GM04504 (cell line): ENCODE measurements around the gene CSNK2B.
"Not testable (repeated sequence)": the region's sequence is repeated elsewhere in the genome, so short reads cannot be mapped to it uniquely, and the experiment has no call there.

Experiments used
- DNase-seq: peaks from one replicate; pipeline ENCODE4 v3.0.0-alpha.2; 2012; ENCODE audit warnings: low read depth

The CSNK2B gene

GRCh38 chr6:31687860-31688693, 22.2 kb downstream of the CSNK2B start:
- DNase-seq: no peak

DNA sequence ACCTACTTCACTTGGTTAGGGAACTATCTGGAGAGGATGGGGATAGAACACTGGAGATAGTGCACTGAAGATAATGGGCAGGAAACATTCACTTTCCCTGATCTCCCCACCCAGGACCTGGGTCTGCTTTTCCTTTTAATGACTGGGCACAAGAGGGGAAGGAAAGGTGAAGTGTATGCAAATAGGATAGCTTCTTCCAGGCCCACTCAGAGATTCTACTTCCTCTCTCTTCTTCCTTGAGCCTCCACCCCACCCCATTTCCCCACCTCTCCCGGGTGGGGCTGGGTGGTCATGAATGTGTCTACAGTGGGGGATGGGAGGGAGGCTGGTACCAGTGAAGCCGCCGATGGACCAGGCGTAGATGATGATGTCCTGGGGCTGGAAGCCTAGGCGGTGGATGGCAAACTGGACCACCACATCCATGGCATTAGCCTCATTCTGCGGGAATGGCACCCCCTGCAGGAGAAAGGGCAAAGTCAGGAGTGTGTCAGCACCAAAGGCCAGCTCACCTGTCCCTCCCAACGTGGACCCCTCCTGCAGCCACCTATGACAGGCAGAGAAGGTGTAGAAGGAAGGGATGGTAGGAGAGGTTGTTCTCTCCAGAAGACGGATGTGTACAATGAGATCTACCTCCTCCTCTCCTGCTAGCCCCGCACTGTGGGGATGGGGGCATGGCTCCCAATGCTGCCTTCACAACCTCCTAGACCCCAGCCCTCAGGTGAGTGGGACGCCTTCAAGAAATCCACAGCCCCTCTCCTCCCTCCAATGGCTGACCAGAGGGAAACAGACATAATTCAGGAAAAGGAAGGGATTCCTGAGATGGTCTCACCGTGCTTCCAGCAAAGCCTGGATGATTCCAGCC, 23.6 kb downstream of the CSNK2B start:
- DNase-seq: no peak

- no peak for DNase-seq
Measured at GRCh38 chr6:31690231-31691077, 24.6 kb downstream of the CSNK2B start.

DNA sequence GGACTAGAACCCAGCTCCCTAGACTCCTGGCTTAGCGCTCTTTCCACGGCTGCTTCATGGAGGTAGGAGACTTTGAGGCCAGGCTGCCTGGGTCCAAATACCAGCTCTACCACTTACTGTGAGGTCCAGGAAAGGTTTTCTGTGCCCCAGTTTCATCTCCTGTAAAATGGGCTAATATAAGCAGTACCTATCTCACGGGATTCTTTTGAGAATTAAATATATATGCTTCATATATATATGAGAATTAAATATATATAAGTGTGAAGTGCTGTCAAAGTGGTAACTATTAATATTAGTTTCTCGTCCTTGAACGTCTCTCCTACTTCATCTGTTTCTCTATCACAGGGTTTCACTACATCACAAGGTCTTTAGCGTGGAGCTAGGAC, 25.2 kb downstream of the CSNK2B start:
- DNase-seq: no peak

DNA sequence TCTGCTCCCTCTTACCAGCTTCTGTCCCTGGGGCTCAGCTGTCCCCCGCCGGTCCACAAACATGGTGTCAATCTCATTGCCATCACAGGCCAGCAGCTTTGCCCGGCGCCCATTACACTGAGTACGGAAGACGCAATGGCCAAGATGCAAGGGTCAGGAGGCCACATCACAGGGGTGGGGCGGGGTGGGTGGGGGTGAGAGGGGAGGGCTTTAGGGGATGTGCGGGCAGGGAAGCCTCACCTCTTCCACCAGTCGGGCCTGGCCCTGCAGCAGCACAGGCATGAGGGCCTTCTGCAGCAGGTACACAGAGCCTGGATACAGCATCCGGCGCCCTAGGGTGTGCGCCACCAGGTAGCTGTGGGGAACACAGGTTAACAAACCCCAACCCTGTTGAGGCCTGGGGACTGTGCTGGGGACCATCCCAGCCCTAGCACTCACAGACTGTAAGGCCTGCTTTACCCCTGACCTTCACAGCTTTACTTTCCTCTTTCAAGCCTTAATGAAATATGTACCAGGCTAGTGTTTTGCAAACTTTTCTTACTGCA, 25.8 kb downstream of the CSNK2B start:
- no peak for DNase-seq

DNA sequence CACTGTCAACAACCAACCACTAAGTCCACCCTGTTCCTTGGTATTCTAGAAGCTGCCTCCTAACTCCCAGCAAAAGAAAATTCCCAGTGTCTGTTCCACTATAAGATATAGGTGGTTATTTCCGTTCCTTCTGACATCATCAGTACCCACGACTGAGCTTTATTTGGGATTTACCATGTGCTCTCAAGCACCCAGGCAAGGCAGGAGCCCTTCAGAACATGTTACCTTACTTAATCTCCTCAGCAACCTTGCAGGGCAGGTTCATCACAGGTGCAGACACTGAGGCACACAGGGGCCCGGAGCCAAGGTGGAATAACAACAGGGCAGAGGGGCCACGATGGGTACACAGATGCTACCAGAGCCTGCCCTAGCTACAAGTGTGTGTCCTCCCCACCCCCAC, 26.5 kb downstream of the CSNK2B start:
- DNase-seq: no peak

GRCh38 chr6:31692886-31693285, 27.0 kb downstream of the CSNK2B start:
- no peak for DNase-seq

DNA sequence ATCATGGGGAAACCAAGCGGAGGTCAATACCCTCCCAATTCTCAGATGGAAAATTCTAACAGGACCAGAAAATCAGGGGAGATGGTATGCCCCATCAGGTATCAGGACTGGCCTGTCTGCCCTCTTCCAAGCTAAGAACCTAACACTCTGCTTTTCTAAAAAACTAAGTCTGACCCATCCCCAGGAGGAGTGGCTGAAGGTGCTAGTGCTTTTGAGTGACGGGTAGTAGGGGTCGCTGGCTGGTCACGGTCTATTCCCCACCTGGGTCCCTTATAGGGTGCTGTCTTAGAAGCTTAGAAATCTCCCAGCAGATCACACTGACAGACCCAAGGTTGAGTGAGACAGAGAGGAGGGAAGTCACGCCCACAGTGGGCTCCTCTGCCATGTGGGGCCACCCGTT, 27.7 kb downstream of the CSNK2B start:
- DNase-seq: no peak

- DNase-seq: no peak
Measured at GRCh38 chr6:31697555-31697954, 31.7 kb downstream of the CSNK2B start.

DNA sequence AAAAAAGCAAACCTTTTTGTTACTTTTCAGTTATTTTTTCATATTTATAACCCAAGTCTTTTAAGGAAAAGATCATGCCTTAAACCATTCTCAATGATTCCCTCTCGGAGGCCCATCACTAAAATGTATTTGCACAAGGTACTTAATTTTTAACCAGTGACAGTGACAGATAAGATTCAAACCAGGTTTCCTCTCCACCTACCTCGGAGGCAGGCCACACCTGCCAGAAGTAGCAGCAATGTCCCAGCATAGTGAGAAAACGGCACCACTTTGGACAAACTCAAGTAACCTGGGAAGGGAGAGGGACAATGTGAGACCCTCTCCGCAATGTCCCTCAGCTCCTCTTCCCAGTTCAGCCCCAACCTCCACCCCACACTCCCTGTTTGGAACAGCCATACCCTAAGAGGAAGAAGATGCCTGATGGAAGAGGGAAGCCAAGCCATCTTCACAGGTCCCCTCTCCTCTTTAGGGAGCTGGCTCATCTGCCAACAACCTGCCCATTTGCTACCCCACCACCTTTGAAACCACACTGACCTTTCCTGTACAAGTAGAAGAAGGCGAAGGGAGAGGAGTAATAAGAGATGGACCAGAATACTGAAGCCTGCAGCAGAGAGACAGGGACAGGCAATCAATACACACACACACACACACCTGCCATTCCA, 35.0 kb downstream of the CSNK2B start:
- DNase-seq: no peak

DNA sequence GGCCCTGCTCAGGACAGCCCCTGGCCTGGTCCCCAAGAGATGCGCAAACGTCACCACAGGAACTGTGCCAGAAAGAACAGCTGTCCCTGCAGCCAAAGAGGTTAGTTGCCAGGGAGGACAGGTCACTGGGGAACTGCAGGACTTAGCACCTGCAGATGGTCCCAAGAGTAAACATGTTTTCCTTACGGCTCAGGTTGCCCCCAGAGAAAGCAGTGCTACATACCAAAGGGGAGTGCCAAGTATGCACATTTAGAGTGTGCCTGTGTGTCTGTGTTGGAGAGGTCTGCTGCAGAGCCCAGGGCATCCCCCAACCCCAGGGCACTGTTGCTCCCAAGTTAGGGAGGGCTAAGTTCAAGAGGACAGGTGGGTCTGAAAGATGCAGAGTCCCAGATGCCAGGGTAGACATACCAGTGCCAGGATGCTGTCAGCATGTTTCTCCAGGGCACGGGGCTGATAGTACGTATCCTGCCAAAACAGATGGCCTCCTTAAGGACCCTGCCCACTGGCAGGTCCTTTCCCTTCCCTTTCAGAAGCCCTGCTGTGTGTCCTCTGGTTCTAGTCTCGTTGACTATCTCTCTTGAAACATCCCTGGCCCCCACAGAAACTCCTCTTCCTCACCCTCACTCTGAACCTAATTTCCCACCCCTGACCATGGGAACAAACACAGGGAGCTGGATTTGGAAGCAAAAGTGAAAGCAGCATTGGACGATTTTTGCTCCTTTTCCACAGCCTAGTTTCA, 36.0 kb downstream of the CSNK2B start:
- no peak for DNase-seq

DNA sequence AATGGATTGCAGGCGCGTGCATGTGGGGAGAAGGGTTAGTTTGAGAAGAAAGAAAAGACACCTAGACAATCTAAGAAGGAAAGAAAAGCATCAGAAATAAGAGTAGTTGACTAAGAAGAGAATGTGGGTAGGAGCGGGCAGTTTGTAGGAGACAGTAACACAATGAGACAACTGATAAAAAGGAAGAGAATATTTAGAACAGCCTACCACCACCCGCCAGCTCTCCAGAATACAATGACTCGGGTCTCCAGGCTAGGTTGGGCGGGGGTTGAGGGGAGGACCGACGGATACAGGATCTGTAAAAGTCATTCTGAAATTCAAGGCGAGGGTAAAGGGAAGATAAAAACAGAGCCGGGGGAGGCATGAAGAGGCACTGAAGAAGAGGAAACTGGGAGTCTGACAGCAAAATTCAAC, 36.5 kb downstream of the CSNK2B start:
- no peak for DNase-seq

DNA sequence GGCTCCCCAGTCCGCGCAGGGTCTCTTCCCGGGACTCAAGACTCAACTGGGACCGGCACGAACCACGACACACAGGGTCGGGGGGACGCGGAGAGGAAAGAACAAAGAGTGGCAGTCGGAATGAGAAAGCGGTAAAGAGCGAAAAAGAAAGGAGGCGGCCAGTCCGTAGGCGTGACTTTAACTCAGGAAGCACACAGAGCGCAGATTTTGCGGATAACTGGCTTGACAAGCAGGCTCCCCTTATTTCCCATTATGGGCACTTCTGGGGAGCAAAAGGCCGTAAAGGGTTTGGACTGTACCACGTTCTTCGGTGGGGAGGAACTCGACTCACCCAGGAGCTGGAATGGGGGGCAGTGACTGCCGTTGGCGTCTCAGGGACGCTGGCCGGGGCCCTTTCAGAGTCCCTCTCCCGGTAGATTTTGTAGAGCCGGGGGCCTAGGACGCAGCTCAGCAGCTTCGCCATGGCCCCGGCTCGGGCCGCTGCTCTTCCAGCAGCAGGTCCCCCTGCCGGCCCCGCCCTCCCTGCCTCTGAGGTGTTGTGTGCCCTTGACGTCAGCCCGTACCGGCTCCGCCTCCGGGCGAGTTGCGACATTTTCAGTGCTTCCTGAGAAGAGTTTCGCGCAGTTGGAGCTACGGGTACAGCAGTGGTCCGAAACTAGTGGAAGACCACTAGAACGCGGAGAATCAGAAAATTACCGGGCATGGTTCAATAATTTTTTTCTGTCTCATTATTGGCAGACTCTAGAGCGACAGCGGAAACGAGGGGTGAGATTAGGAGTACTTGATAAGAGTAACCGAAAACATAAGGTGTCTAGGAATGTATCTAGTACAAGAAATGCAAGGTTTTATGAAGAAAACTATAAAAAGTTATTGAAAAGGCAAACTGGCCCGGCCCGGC, 37.2 kb downstream of the CSNK2B start, which contains the start of gene ABHD16A:
Gene ABHD16A (minus strand): TSS at position 506 of the 898 bp plus-strand sequence. CDS start 43 bp downstream, at position 463.
- peak; percentile 96 for DNase-seq

GRCh38 chr6:31705931-31706330, 40.1 kb downstream of the CSNK2B start:
- DNase-seq: no peak

GRCh38 chr6:31706599-31706998, 40.7 kb downstream of the CSNK2B start, which contains the start of gene LY6G6F:
LY6G6F (plus strand) TSS chr6:31706866; CDS start chr6:31706907, 41 bp downstream.
- DNase-seq: no peak

DNA sequence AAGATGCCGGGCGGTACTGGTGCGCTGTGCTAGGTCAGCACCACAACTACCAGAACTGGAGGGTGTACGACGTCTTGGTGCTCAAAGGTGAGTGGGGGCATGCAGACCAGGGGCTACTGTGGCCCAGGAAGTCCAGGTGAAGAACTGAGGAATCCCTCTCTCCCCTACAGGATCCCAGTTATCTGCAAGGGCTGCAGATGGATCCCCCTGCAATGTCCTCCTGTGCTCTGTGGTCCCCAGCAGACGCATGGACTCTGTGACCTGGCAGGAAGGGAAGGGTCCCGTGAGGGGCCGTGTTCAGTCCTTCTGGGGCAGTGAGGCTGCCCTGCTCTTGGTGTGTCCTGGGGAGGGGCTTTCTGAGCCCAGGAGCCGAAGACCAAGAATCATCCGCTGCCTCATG, 41.8 kb downstream of the CSNK2B start:
- DNase-seq: no peak

GRCh38 chr6:31708224-31708623, 42.3 kb downstream of the CSNK2B start:
- DNase-seq: no peak

- DNase-seq: not testable (repeated sequence)
Measured at GRCh38 chr6:31709157-31709556, 43.3 kb downstream of the CSNK2B start.

DNA sequence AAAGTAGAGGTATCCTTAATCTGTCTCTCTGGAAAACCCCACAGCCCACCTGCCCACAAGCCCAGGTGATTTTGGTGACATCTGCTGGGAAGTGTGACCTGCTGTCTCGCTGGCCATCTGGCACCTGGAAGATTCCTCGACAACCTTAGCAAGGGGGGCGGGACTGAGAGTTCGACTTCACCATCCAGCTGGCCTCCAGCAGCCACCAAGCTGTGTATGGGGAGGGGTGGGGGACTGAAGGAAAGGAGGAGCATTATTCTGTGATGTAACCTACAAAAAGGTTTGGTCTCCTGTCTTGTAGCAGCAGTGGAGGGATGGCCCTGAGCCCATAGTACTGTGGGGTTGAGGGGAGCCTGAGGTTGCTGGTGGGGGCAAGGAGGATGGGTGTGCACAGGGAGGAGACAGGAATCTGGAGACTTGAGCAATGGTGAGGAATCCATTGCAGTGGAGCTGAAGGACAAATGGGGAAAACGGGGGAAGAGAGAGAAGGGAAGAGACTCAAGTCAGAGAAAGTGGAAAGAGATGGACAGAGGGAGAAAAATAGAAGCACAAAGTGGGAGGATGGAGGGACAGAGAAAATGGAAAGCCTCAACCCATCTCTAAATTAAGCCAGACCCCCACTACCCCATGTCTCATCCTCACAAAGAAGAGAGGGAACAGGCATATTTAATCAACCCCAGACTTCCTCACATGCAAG, 44.8 kb downstream of the CSNK2B start:
- DNase-seq: no peak
